Vein endothelial cell (primary cell): Measurements from ENCODE around the gene ARMC10. TPM values are rescaled to one million over a fixed set of nuclear protein-coding genes. Genes with fewer than 3 reads are reported as not detected.

Experiments used
- total RNA-seq: library from RNA; depleted of rRNA; stranded (reverse); fragments of >200 nt; gene quantifications from 2 replicates; pipeline ENCODE4 v1.2.3, GENCODE V29; 2012

ARMC10 gene
- 26.0 and 32.7 TPM in 2 replicates for total RNA-seq

DNA sequence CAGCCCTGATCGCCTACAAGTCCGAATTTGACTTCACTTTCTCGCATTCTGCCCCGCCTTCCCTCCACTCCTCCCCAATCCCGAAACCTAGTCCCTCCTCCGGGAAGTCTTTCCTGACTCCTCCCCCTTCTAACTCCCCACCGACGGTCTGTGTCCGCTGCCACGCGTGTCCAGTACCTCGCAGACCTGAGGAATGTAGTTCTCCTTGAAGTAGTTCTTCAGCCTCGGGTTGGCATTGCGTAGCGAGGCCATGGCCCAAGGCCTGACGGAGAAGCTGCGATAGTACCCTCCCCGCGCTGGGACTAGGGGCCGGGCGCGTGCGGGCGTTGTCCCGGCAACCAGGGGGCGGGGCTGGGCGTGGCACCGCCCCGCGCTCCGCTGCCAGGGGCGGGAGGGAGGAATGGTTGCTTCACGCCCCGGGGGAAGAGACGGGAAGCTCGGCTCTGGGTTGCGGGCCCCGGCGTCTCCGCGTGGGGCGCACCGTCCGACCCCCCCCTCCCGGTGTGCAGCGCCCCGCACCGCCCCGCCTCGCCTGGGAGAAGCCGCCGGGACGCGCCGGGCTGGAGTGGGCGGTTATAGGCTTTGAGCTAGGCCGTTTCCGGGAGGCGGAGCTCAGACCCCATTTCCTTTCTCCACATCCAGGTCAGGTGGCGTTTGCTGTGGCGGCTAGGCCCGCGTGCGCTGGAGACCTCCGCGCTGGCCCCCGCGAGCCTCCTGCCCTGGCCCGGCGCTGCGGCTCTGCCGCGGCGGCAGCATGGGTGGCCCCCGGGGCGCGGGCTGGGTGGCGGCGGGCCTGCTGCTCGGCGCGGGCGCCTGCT, at the start of gene ARMC10, which contains the start of gene FBXL13:
Gene ARMC10 (plus strand): TSS at position 622 of the 818 bp plus-strand sequence. CDS start 133 bp downstream, at position 755.
Gene FBXL13 (minus strand): TSS at position 278 of the 818 bp plus-strand sequence.

Other genes with a start within 250 kb of the ARMC10 start
- gene LRRC17, start 162.1 kb upstream of the ARMC10 start, total RNA-seq = 5.9 and 16.3 TPM in 2 replicates
- gene FBXL13, start 344 bp upstream of the ARMC10 start, total RNA-seq = 0.76 and 0.98 TPM in 2 replicates
- 4.2 and 5.3 TPM in 2 replicates for gene NAPEPLD, start 74.0 kb downstream of the ARMC10 start, total RNA-seq
- gene PMPCB, start 222.3 kb downstream of the ARMC10 start, total RNA-seq = 41.1 and 49.6 TPM in 2 replicates